ENCODE data around the gene SH3TC1.

Gene SH3TC1

DNA sequence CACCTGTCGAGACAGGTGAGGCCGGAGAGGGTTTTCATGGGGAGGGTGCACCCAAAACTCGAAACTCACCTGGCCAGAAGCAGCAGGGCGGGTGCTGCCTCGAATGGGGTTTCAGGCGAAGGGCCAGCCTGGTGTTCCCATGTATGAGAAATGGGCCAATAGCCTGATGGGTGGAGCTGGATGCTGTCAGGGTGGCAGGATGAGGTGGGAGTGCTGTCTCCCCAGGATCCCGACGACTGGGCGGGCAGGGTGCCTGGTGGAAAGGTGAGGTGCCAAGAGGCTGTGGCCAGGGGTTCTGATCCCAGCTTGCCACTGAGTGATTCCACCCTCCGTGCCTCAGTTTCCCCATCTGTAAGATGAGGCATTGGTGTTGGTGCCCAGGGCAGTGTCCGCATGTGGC, 16.8 kb upstream of the SH3TC1 start:
- DNase-seq, result no peak

DNA sequence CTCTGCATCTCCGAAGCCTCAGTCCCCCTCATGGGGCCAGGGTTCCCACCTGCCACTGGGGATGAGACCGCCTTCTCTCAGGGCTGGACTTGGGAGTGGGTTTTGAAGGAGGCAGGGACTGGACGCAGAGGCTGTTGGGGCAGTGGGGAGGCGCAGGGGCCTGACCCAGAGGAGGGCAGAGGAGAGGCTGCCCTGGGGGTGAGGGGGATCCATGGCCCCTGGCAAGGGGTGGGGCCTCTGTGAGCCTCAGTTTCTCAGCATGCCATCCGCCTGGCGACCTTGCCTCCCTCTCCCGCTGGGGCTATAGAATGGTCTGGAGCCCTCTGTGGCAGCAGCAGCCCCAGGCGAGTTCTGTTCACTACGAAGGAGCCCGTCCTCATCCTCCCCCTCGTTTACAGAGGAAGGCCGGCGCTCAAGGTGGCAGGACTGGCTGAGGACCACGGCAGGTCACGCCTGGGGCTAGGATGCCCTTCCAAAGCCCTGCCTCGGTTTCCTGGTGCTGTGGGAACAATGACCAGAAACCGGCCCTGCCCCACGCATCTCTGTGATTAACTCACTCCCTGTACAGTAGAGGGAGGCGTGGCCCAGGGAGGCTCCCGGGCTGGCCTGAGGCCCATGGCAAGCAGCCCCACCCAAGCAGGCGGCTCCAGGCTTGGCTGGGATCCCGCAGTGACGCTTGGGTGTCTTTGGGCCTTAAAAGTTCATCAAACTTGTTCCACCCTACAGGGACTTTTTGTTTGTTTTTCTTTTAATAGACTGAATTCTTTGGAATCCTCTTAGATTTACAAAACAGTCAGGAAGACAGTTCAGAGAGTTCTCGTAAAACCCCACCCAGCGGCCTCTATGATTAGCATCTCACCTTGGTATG, 16.0 kb upstream of the SH3TC1 start:
- no peak for DNase-seq

DNA sequence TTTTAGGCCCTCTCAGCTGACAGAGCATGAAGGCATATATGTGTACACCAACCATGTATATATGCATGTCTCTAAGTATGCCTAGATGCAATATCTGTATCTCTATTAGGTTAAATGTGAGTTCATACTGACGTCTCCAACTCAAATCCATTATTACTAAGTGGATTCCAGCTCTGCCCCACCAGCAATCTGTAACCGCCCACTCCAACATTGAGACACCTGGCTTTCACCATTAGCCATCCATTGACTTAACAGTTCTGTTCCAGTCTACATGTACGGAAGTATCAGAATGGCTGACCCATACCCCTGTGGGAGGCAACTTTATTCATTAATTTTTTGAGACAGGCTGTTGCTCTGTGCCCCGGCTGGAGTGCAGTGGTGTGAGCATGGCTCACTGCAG, 15.0 kb upstream of the SH3TC1 start:
- DNase-seq, result no peak

DNA sequence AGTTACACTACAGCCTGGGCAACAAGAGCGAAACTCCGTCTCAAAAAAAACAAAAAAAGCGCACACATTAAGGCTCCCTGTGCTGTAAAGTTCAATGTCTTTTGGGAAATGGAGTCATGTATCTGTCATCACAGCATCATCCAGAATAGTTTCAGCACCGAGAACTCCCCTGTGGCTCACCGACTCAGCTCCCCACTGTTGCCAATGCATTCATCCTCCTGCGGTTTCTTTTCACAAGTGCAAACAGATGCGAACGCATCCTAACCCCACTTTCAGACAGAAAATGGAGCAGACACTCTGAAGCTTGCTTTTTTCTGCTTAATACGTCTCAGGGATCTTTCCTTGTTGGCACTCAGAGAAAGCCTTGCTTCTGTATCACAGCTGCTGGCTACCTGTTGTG, 13.8 kb upstream of the SH3TC1 start:
- DNase-seq, result no peak

DNA sequence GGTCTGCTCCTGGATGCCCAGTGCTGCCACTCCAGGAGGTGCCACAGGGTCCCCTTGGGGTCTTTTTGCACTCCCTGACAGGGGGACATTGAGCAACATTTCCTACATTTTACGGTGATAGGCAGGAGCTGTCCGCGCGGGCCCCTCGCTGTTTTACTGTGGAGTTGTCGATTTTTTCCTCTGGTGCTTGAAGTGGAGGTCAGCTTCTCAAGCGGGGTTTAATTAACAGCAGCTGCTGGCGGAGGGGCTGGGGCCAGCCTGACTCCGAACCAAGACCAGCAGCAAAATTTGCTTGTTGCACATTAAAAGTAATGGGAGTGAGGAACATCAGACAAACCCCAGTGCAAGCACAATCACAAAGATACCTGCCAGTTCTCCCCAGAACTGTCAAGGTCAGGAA, 13.2 kb upstream of the SH3TC1 start:
- no peak for DNase-seq

DNA sequence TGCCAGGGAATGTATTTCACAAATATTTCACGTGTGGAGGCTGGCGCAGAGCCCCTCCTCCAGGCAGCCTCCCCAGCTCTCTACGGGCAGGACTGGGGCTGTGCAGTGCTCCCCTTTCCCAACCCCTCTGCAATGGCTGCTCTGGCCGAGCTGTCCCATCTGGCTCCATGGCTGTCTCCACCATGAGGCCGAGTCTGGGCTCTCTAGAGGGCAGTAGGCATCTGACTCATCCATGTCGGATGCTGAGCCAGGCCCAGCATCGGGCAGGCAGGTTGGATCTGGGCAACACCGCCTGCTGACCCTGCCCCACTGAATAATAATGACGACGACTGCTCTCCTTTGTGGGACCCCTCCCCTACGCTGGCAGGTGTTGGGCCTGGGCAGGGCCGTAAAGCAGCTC, 11.0 kb upstream of the SH3TC1 start:
- no peak for DNase-seq

DNA sequence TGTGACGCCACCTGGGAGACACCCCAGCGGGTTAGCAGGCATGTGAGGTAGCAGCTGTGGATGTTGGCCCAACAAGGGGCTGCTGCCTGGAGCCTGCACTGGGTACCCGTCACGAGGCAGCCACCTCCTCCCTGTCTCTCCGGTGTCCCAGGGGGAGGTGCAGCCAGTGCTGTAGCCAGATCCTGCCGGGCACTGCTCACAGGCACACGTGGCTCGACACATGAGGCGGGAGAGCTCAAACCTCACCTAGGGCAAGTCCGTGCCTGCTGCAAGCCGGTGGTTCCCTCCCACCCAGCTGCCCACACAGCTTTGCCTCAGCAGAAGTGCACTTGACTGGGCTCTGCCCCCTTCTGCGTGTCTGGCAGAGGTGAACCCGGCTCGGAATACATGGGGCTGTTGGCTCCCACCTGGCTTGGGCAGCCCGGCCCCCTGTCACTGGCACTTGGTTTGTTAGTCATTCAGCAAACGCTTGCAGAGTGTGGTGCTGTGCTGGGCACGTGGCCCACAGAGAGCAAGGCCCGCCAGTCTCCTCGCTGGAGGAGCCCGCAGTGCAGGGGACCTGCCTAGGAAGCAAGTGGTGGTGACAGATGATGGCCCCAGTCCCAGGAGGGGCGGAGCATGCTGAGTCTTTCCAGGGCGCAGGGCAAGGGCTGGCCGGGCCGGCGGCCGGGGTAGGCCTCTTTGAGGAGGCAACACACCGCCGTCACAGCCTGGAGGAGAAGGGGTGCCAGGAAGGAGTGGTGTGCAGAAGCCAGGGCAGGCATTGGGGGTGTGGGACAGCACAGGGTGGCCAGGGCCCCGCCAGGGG, 10.1 kb upstream of the SH3TC1 start:
- no peak for DNase-seq

DNA sequence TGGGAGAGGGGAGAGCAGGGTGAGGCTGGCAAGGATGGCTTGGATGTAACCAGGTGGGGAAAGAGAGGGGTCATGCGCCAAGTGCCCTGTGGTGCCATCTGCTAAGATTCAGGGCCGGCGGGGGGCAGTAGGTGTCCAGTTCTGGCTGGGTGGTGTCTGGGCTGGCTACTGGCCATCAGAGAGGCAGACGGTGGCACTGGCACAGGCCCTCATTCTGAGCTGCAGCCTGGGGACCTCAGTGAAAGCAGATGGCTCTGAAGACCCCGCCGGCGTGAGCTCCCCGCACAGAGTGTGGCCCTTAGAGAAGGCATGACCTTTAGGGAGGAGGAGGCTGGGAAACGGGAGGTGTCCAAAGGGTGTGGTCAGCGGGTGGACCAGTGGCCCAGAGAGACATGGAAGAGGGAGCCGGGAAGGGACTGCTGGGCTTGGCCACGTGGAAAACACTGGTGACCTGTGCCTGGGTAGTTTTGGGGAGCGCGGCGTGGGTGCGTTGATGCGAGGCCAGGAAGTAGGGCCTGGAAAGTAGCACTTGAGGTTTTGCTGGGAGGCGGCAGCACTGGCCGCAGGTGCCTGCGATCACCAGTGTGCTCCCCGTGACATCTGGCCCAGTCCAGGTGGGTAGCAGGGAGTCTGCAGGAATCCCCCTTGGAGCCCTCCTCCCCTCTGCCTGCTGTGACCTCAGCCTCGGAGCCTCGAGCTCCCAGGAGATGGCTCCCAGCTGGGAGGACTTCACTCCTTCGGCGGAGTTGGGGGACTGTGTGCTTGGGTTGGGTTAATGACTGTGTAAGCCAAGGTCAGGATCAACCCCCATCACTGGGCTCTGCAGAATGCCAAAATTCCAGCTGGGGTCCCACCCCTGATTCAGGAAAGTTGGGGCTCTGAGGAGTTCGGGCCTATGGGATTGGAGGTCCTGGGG, 9.3 kb upstream of the SH3TC1 start:
- no peak for DNase-seq

DNA sequence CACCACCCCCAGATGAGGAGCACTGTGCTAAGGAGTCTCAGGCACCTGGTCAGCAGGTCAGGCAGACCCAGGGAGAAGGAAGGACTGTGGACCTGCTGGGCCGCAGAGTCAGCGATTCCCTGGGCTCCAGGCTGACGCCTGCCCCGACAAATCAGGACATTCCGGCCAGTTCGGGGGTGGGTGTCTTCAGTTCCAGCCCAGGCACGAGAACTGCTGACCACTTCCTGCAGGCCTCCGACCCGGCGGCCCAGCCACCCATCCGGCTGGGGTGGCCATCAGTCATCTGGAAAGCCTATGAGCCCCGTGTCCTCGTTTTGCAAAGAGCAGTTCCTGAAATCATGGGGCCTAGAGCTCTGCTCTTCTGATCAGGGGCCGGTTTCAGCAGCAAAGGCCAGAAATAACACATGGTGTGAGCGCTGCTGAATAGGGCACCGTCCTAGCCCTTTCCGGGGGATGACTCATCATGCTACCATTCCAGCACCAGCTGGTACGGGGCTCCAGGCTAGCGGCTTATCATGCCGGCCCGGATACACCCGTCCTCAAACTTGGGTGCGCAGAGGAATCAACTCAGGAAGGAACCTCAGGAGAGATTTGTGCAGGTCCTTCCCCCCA, 7.8 kb upstream of the SH3TC1 start:
- no peak for DNase-seq

DNA sequence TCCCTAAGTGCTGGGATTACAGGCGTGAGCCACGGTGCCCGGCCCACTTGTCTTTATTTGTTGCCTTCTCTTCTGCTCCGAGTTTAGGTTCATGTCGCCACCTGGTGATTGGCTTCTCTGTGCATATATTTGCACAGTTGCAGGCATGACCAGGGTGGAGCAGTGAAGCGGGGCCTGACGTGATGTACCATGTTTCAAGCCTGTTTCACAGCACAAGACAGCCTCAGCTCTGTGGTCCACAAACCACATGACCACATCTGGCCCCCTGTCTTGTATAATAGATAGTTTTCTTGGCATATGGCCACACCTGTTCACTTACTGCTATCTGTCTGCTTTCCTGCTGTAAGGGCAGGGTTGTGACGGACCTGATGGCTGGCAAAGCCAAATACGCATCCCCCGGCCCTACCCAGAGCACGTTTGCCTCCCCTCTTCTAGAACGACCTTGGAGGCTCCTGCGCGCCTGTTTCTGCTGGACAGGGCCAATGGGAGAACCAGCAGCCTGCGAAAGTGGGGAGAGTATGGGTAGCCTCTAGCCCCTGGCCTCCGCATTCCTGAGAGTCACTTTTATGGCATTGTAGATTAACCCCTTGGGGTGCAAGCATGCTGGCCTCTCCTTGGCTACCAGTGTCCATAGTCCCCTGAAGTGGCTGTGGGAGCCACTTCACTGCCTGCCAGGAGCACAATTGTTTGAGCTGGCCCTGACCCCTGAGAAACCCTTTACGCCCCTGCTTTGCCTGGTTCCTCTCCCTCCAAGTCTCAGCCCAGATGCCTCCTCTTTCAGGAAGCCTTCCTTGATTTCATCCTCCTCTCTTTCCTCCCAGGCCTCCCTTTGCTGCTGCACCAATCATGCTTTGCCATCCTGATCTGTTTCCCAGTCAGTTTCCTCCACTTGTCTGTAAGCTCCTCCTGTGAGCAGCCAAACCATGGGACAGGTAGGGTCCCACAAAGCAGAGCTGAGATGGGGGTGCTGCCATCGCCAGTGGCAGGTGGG, 6.0 kb upstream of the SH3TC1 start:
- DNase-seq, result no peak

DNA sequence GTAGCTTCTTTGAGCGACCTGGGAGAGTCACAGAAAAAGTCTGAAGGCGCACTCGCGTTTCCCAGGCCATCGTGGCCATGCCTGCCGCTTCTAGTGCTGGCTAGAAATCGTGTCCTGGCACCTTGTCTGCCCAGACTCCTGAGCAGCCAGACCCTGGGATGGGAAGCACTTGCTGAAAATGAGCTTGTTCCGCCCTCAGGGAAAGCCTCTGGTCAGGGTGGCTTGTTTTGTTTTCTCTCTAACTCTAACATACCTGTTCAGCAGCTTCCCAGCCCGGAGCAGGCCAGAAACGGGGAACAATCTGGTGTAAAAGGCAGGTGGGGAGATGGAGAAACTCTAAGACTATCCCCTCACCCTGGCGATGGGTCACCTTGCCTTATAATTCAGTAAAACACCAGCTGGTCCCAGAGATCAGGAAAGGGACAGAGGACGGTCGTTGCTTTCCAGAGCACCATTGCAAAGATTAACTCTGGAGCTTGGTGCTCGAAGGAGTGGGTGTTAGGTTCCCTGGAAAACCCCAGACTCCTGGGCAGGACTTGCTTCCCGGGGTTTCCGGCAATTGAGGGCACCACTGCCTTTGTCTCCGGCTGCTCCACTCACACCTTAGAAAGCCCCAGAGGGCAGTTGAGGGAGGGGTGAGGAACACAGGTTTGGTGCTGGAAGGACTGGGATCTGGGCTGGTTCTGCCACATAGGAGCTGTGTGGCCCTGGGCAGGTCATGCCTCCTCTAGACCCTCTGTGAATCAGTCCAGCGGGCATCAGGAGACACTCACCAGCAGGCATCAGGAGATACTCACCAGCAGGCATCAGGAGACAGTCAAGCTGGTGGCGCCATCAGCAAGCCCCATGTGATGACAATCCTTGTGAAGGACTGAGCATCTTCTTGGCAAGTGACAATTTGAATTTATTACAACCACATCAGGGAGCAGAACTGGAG, 4.5 kb upstream of the SH3TC1 start:
- no peak for DNase-seq

DNA sequence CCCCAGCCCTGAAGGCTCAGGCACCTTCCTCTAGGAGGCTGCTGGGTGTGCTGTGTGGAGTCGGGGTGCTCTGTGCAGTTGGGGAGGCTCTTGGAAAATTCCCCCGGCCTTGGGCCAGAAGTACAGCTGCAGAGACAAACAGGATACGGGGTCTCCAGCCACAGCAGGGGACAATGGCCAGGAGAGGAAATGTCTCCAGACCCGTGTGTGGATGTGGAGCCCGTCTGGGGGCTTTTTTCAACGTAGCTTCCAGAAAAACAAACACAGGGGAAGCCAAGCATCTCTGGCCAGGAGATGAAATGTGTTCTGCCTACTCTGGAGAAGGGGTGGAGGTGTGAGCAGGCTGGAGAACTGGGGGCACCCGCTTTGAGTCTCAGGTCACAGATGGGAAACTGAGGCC, 3.7 kb upstream of the SH3TC1 start:
- DNase-seq, result no peak

DNA sequence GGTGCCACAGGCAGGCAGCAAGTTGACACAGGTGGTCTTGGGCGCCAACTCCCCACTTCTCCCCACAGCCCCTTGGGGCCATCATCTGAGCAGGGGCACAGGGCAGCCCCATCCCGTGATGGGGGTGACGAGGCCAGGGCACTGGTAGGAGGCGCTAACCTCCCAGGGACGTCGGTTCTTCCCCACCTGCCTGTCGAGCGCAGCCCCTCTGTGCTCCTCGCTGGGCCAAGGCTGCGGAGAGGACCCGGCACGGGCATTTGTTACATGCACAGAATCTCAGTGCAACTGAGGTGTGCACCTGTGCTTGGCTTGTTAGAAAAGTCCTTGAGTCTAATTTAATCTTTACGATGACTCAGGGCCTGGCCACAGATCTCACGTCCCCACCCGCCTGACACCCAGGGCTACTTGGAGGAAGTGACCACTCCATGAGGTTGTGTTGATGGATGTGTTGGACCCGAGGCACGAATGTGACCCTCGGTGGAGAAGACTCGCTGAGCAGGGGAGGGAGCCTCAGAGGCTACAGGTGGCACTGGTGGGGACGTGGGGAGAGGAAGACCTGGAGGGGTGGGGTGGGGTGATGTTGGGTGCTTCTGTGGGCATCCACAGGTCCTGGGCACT, 3.1 kb upstream of the SH3TC1 start:
- DNase-seq, result no peak

DNA sequence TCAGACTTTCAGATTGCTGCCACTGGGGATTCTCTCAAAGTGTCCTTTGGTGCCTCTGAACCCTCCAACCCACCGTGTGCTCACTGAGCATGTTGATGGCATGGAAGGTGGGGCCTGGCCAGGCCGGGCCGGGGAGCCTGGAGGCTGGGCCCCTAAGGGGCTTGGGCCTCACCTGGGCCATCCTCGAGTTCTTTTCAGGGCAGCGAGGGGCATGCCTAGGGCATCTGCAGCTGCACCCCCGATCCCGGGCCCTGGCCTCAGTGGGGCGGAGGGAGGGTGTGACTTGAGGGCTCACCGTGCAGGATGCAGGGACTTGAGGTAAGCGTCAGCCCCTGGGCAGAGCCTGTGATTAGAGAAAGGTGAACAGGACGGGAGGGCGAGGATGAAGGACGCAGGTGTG, 1.6 kb upstream of the SH3TC1 start:
- DNase-seq, result no peak

DNA sequence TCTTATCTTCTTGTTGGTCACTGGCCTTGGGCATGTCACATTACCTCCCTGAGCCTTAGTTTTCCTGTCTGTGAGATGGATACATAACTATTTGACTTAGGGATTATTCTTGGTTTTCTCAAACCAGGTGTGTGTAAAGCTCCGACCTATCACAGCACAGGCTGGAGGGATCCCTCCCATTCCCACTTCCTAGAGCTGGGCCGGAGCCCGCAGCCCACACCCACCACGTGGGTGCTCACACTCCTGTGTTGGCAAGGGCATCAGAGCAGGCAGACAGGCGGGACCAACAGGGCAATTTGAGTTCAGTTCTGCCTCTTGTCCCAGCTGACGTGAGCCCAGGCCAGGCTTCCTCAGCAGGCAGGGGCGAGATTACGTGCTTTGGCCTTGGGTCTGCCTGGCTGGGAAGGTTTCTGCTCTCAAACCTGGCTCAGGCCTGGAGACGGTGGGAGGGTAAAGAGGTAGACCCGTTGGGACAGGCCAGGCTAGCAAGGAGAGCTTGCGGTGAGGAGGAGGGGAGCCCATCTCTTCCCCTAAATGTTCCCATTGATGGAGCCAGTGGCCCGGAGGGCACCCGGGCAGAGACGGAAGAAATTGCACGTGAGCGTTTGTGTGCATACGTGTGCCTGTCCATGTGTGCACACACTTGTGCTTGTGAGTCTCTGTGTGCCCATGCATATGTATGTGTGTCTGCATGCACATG, 734 bp upstream of the SH3TC1 start:
- DNase-seq, result no peak

DNA sequence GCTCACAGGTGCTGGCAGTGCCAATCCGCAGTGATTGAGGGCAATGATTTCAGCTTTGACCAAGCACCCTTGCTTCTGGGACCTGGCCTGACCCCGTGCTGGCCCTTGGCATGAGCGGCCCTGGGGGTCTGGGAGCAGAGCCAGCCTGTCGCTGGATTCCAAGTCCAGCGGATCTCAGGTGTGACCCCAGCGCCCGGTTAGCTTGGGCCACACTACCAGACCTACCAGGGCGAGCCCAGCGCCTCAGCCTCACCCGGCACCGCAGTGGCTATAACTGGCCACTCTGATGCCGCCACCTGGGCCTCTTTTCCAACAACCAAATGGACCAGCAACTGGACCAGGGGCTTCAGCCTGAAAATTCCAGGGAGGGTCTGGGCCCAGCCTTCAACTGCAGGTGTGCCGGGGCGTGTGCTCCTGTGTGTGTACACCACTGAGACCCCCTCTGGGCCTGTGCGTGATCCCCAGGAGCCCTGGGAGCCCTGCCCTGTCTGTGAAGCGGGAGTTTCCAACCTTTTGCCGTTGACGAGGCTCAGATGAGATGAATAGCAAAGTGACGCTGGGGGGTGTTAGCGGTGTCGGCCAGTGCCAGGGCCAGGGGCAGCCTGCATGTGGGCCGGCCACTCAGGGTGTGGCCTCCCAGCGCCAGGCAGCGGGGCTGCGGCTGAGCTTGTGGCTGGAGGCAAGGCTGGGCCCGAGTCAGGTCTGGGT, 658 bp downstream of the SH3TC1 start:
- no peak for DNase-seq

DNA sequence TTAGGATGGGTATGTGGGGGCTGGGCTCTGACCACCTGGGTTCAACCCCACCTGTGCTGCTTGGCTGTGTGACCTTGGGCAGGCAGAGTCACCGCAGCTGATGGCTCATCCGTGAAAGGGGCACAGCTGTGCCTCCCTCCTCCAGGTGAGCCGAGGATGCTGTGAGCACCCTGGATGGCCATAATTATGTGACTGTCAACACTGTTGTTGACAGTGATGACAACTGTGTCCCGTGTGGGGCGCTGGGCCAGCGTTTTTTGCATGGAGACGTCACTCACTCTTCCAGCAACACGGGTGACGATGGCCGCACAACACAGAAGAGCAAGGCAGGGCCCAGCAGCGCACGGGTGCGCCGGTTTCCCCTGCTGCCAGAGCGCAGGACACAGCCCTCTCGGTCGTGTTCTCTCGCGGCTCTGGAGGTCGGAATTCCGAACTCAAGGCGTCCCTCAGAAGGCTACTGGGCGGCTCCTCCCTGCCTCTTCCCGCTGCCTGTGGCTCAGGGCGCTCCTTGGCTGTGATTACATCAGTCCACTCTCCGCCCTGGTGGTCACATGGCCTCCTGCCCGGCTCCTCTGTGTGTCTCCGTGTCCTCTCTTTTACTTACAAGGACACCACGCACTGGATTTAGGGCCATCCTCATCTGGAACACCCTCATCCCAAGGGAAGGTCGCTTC, 1.3 kb downstream of the SH3TC1 start:
- DNase-seq, result no peak

DNA sequence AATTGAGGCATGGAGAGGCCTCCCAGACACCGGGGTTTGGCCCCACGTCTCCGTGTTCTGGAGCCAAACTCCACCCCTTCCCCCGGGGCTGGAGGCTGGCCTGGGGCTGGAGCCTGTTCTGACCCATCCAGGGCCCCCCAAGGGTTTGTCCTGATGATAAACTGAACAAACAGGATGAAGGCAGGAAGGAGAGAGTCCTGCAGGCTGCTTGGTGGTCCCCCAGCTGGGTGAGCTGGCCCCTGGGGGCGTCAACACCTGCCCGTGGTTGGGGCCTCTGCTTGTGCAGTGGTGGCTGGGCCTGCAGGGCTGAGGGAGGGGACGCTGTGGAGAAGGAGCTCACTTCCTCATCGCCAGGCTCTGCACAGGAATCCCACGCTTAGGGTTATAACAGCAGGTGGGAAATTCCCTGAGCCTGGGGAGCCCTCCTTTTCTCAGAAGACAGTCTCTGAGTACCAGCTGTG, 2.3 kb downstream of the SH3TC1 start:
- DNase-seq, result no peak
